Endodermal cell (in vitro differentiated cells): Measurements from ENCODE around the gene SYF2. TPM values are rescaled to one million over a fixed set of nuclear protein-coding genes. Genes with fewer than 3 reads are reported as not detected.
"Not testable (repeated sequence)": the region's sequence is repeated elsewhere in the genome, so short reads cannot be mapped to it uniquely, and the experiment has no call there.

Experiments
- DNase-seq: peaks from one replicate; pipeline ENCODE4 v3.0.0-alpha.2; 2017
- H3K27ac ChIP-seq: 2 replicates; pipeline ENCODE4 v1.5.1; 2013; ENCODE audit warnings: mild to moderate bottlenecking, low read depth, low read length, moderate library complexity
- H3K27me3 ChIP-seq: 2 replicates; pipeline ENCODE4 v1.6.1; 2013; ENCODE audit warnings: mild to moderate bottlenecking, low read length, moderate library complexity; ENCODE audit not compliant: insufficient read depth, control insufficient read depth, poor library complexity, severe bottlenecking
- H3K36me3 ChIP-seq: 2 replicates; pipeline ENCODE4 v1.7.0; 2013; ENCODE audit warnings: mild to moderate bottlenecking, low read length, moderate library complexity; ENCODE audit not compliant: control insufficient read depth, insufficient read depth
- H3K4me1 ChIP-seq: one replicate; pipeline ENCODE4 v1.7.0; 2013; ENCODE audit warnings: low read length; ENCODE audit not compliant: control insufficient read depth, insufficient read depth
- H3K4me3 ChIP-seq: 2 replicates; pipeline ENCODE4 v1.5.1; 2013; ENCODE audit warnings: mild to moderate bottlenecking, low read length, moderate library complexity
- H3K9ac ChIP-seq: 2 replicates; pipeline ENCODE4 v1.6.1; 2013; ENCODE audit warnings: mild to moderate bottlenecking, low read length, moderate library complexity; ENCODE audit not compliant: poor library complexity, severe bottlenecking; ENCODE audit errors: extremely low read depth
- H3K9me3 ChIP-seq: 2 replicates; pipeline ENCODE4 v1.6.1; 2013; ENCODE audit warnings: mild to moderate bottlenecking, low read length, moderate library complexity; ENCODE audit not compliant: control insufficient read depth
- H3K27ac Mint-ChIP-seq: 2 replicates; pipeline ENCODE4 v1.8.0; 2020; ENCODE audit warnings: mixed read lengths
- H3K27me3 Mint-ChIP-seq: 2 replicates; pipeline ENCODE4 v1.8.0; 2021; ENCODE audit warnings: mild to moderate bottlenecking, mixed read lengths; ENCODE audit not compliant: insufficient read depth
- H3K36me3 Mint-ChIP-seq: 2 replicates; pipeline ENCODE4 v1.8.0; 2020; ENCODE audit warnings: low read depth, mixed read lengths
- H3K4me1 Mint-ChIP-seq: 2 replicates; pipeline ENCODE4 v1.8.0; 2020; ENCODE audit warnings: mixed read lengths
- H3K4me3 Mint-ChIP-seq: 2 replicates; pipeline ENCODE4 v1.8.0; 2020; ENCODE audit warnings: mild to moderate bottlenecking, moderate library complexity, mixed read lengths
- H3K9me3 Mint-ChIP-seq: 2 replicates; pipeline ENCODE4 v1.8.0; 2020; ENCODE audit warnings: mild to moderate bottlenecking, mixed read lengths
- WGBS, 2 experiments: methylation state at CpG; one replicate each; pipeline versions ENCODE4 v1.1.5 to v1.1.7; 2013; ENCODE audit warnings: missing lambda C conversion rate in 2 of 2, mixed read lengths in 1 of 2; ENCODE audit not compliant: insufficient coverage in 1 of 2, insufficient read length in 1 of 2; 5-methylcytosine and 5-hydroxymethylcytosine counted together
- total RNA-seq, 2 donors: library from RNA; stranded (reverse); fragmentation: NEBNext Ultra II Directional in 1 of 2; extraction: Animal tissue kit (Norgen Biotek cat#: 25700) in 1 of 2; gene quantifications; 2 replicates in 1 of 2; 3 replicates in 1 of 2; pipeline ENCODE4 v1.2.1, GENCODE V29; 2021

The SYF2 gene
- total RNA-seq, 2 donors from 2014 or later = 36.4 to 38.0 TPM

GRCh38 chr1:25272238-25272637 is 39.9 kb upstream of the SYF2 start, which contains the start of gene RHD:
Gene RHD, plus strand, starts transcription at chr1:25272509. Its CDS starts 39 bp downstream, at chr1:25272548.
- H3K36me3 Mint-ChIP-seq, H3K9me3 ChIP-seq, H3K27me3 ChIP-seq, H3K4me3 ChIP-seq, H3K27ac ChIP-seq, H3K9ac ChIP-seq, H3K9me3 Mint-ChIP-seq, H3K4me1 Mint-ChIP-seq, DNase-seq, H3K4me1 ChIP-seq, H3K27ac Mint-ChIP-seq, H3K36me3 ChIP-seq, H3K4me3 Mint-ChIP-seq: not testable (repeated sequence)
- peaks cover 12% of the 10 kb centered on the region for H3K27me3 Mint-ChIP-seq
- 80% methylated on average over 7 of the region's 8 CpGs; no CpG with 5 or more reads in 1 of the 2 experiments for WGBS, 2 experiments

GRCh38 chr1:25268143-25268760 is 36.0 kb upstream of the SYF2 start:
- not testable (repeated sequence) for H3K27ac ChIP-seq, H3K4me1 ChIP-seq, H3K9me3 ChIP-seq, H3K36me3 ChIP-seq, H3K27ac Mint-ChIP-seq, H3K27me3 ChIP-seq, DNase-seq, H3K9ac ChIP-seq, H3K36me3 Mint-ChIP-seq, H3K4me1 Mint-ChIP-seq, H3K9me3 Mint-ChIP-seq
- H3K4me3 ChIP-seq = peak overlapping the region; percentile 78
- Mint-ChIP-seq H3K4me3 (peak overlapping the region; percentile 48), H3K27me3 (peaks cover 12% of the 10 kb centered on the region)
- WGBS, 2 experiments = 55 to 76% methylated on average over 4 to 12 of the region's 14 CpGs

GRCh38 chr1:25267288-25268142 is 35.2 kb upstream of the SYF2 start:
- H3K9me3 Mint-ChIP-seq = not testable (repeated sequence)

GRCh38 chr1:25266554-25267287 is 34.4 kb upstream of the SYF2 start:
- Mint-ChIP-seq H3K27ac (peak overlapping the region; percentile 77), H3K27me3 (peaks cover 12% of the 10 kb centered on the region), H3K36me3 (peaks cover 17% of the 10 kb centered on the region), H3K4me3 (peak overlapping the region; percentile 72)
- H3K4me1 ChIP-seq, H3K9me3 ChIP-seq, H3K36me3 ChIP-seq, H3K27me3 ChIP-seq, H3K9me3 Mint-ChIP-seq, H3K4me1 Mint-ChIP-seq, H3K27ac ChIP-seq, DNase-seq: not testable (repeated sequence)
- WGBS, 2 experiments = 0 to 5% methylated on average over 3 to 7 of the region's 45 CpGs
- H3K4me3 ChIP-seq = peak overlapping the region; percentile 91
- H3K9ac ChIP-seq = peak overlapping the region; percentile 34

More at GRCh38 chr1:25267288-25268142, 35.2 kb upstream of the SYF2 start:
- Mint-ChIP-seq H3K4me3 (peak overlapping the region; percentile 48), H3K36me3 (peaks cover 11% of the 10 kb centered on the region), H3K27me3 (peaks cover 12% of the 10 kb centered on the region)
- H3K4me1 Mint-ChIP-seq, H3K27ac Mint-ChIP-seq, H3K36me3 ChIP-seq, H3K27me3 ChIP-seq, H3K9me3 ChIP-seq, H3K4me1 ChIP-seq: not testable (repeated sequence)
- Histone ChIP-seq H3K4me3 (peak overlapping the region; percentile 78), H3K9ac (peak overlapping the region; percentile 25), H3K27ac (peak overlapping the region; percentile 32)
- 0% methylated on average over 13 to 29 of the region's 56 CpGs for WGBS, 2 experiments
- peak; percentile 84 for DNase-seq

- WGBS, 2 experiments = 86 to 100% methylated on average over 1 to 3 of the region's 3 CpGs
- H3K36me3 ChIP-seq, H3K9me3 ChIP-seq, H3K4me3 Mint-ChIP-seq, DNase-seq, H3K27me3 Mint-ChIP-seq, H3K4me1 ChIP-seq, H3K4me3 ChIP-seq, H3K4me1 Mint-ChIP-seq, H3K9me3 Mint-ChIP-seq, H3K27me3 ChIP-seq, H3K27ac ChIP-seq, H3K27ac Mint-ChIP-seq, H3K9ac ChIP-seq: not testable (repeated sequence)
- peaks cover 17% of the 10 kb centered on the region for H3K36me3 Mint-ChIP-seq
Observed at GRCh38 chr1:25260336-25260735, 28.0 kb upstream of the SYF2 start.
